SU-DHL-6 (cell line): ENCODE measurements around the gene GRID2.

Experiments used
- H2AFZ ChIP-seq: fragments of 200-600 bp; sonication (generic); 2 replicates; pipeline ENCODE4 v1.6.1; 2014; ENCODE audit warnings: low read depth, mild to moderate bottlenecking, moderate library complexity, mixed read lengths, antibody characterized with exemption, low read length; ENCODE audit not compliant: severe bottlenecking
- H3F3A ChIP-seq: fragments of 200-600 bp; shearing (Covaris generic); 2 replicates; pipeline ENCODE4 v1.6.0; 2016; ENCODE audit warnings: antibody characterized with exemption, mild to moderate bottlenecking; ENCODE audit not compliant: insufficient read depth
- H3K27ac ChIP-seq: fragments of 200-600 bp; sonication (generic); 2 replicates; pipeline ENCODE4 v1.5.1; 2016; ENCODE audit warnings: low read depth, mild to moderate bottlenecking, low read length, moderate library complexity, mixed read lengths
- H3K27me3 ChIP-seq: fragments of 200-600 bp; sonication (generic), shearing (Covaris generic); 2 replicates; pipeline ENCODE4 v1.6.0; 2014; ENCODE audit warnings: mild to moderate bottlenecking, low read length
- H3K36me3 ChIP-seq: fragments of 200-600 bp; sonication (generic); 2 replicates; pipeline ENCODE4 v1.6.1; 2014; ENCODE audit warnings: mild to moderate bottlenecking, low read length, mixed read lengths
- H3K4me2 ChIP-seq: fragments of 300-600, 200-600 bp; shearing (Covaris generic), sonication (generic); 2 replicates; pipeline ENCODE4 v1.6.0; 2014; ENCODE audit warnings: low read length, low read depth, mild to moderate bottlenecking; ENCODE audit not compliant: poor library complexity, severe bottlenecking
- H3K4me3 ChIP-seq: fragments of 200-600 bp; sonication (generic); 2 replicates; pipeline ENCODE4 v1.5.1; 2014; ENCODE audit warnings: antibody characterized with exemption, low read length, mild to moderate bottlenecking, mixed read lengths; ENCODE audit not compliant: insufficient read depth, poor library complexity, severe bottlenecking
- H3K79me2 ChIP-seq: fragments of 200-600 bp; sonication (generic); 2 replicates; pipeline ENCODE4 v1.6.1; 2014; ENCODE audit warnings: mild to moderate bottlenecking, low read length, moderate library complexity; ENCODE audit not compliant: insufficient read depth
- H3K9ac ChIP-seq: fragments of 200-600 bp; sonication (generic); 2 replicates; pipeline ENCODE4 v1.7.0; 2014; ENCODE audit warnings: mild to moderate bottlenecking, low read length
- H3K9me2 ChIP-seq: fragments of 200-600 bp; sonication (generic); replicated peaks from 2 replicates; pipeline ENCODE4 v1.6.1; 2014; ENCODE audit warnings: low read length; ENCODE audit not compliant: insufficient read depth
- H3K9me3 ChIP-seq: fragments of 200-600 bp; sonication (generic); 2 replicates; pipeline ENCODE4 v1.6.1; 2014; ENCODE audit warnings: low read length, mixed read lengths; ENCODE audit not compliant: insufficient read depth
- H4K20me1 ChIP-seq: fragments of 200-600 bp; sonication (generic); 2 replicates; pipeline ENCODE4 v1.6.1; 2014; ENCODE audit warnings: low read depth, mild to moderate bottlenecking, antibody characterized with exemption, low read length, moderate library complexity, mixed read lengths
- EZH2phosphoT487 ChIP-seq: fragments of 200-600 bp; sonication (generic), shearing (Covaris generic); conservative IDR thresholded peaks from 2 replicates; pipeline ENCODE4 v1.6.1; 2018; ENCODE audit warnings: mild to moderate bottlenecking, antibody characterized with exemption, low read length, moderate library complexity, mixed read lengths
- TF ChIP-seq, protein P1 (sequence below): fragments of 200-600 bp; sonication (generic); IDR thresholded peaks from one replicate; pipeline ENCODE4 v1.5.1; 2017; ENCODE audit warnings: antibody characterized with exemption, mild to moderate bottlenecking, low read length, moderate library complexity; ENCODE audit not compliant: insufficient read depth, poor library complexity, severe bottlenecking

GRID2 gene

DNA sequence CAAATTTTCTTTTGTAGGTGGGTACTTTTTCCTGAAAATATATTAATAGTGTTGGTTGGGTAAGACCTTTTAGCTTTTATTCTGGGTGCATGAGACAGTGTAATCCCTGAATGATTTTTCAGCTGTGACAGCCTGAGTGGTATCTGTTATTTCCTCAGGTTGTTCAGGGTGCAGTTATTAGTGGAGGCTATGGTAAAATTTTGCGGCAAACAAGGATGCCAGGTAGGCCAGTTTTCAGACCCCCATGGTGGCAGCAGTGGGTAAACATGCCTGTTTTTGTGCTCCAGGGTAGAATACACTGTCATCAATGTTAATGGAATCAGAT is 47.9 kb upstream of the GRID2 start:
- H3F3A ChIP-seq = no peaks in the 10 kb centered on the region
- no peaks in the 10 kb centered on the region for H4K20me1 ChIP-seq
- no peak overlapping the region for H3K4me2 ChIP-seq
- H3K4me3 ChIP-seq = no peak overlapping the region
- no peaks in the 10 kb centered on the region for H3K9me2 ChIP-seq
- H3K27ac ChIP-seq = no peak overlapping the region
- no peaks in the 10 kb centered on the region for H3K36me3 ChIP-seq
- no peaks in the 10 kb centered on the region for H3K9me3 ChIP-seq
- no peaks in the 10 kb centered on the region for H3K27me3 ChIP-seq
- H3K9ac ChIP-seq = no peak overlapping the region
- no peaks in the 10 kb centered on the region for H3K79me2 ChIP-seq
- no peak overlapping the region for H2AFZ ChIP-seq
- TF ChIP-seq, protein P1, sequence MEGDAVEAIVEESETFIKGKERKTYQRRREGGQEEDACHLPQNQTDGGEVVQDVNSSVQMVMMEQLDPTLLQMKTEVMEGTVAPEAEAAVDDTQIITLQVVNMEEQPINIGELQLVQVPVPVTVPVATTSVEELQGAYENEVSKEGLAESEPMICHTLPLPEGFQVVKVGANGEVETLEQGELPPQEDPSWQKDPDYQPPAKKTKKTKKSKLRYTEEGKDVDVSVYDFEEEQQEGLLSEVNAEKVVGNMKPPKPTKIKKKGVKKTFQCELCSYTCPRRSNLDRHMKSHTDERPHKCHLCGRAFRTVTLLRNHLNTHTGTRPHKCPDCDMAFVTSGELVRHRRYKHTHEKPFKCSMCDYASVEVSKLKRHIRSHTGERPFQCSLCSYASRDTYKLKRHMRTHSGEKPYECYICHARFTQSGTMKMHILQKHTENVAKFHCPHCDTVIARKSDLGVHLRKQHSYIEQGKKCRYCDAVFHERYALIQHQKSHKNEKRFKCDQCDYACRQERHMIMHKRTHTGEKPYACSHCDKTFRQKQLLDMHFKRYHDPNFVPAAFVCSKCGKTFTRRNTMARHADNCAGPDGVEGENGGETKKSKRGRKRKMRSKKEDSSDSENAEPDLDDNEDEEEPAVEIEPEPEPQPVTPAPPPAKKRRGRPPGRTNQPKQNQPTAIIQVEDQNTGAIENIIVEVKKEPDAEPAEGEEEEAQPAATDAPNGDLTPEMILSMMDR = no peak
- TF ChIP-seq EZH2phosphoT487 = no peak

DNA sequence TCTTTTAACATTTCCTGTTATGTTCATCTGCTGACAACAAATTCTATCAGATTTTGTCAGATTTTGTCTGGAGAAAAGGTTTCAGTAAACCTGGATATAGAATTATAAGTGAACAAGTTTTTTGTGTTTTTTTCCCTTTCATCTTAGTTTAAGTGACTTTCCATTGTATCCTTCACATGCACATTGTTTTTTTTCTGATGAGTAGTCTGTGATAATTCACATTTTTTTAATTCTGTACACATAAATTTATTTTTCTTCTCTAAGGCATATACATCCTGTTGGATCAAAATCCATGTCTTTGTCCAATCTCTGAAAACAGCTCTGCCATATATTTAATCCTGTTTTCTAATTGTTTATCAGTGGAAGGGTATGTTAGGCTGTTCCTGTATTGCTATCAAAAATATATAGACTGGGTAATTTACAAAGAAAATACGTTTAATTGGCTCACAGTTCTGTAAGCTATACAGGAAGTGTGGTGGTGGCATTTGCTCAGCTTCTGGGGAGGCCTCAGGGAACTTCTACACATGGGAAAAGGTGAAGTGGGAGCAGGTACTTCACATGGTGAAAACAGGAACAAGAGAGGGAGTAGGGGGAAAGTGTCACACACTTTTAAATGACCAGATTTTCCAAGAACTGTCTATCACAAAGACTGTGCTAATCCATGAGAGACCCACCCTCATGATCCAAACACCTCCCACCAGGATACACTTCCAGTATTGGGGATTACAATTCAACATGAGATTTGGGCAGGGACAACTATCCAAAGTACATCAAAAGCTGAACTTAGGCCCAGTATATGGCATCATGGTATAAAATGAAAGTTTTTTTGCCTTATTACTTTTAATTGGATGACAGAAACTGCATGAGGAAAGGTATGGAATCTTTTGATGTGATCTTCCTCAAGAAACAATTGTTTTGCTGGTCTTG is 45.6 kb upstream of the GRID2 start:
- H3K27me3 ChIP-seq = no peaks in the 10 kb centered on the region
- H3K36me3 ChIP-seq = no peaks in the 10 kb centered on the region
- no peak overlapping the region for H3K4me2 ChIP-seq
- H2AFZ ChIP-seq = no peak overlapping the region
- TF ChIP-seq, protein P1 = no peak
- no peak for TF ChIP-seq EZH2phosphoT487
- H3K9me2 ChIP-seq = no peaks in the 10 kb centered on the region
- no peak overlapping the region for H3K27ac ChIP-seq
- H3K9ac ChIP-seq = no peak overlapping the region
- H4K20me1 ChIP-seq = no peaks in the 10 kb centered on the region
- no peaks in the 10 kb centered on the region for H3F3A ChIP-seq
- H3K9me3 ChIP-seq = no peaks in the 10 kb centered on the region
- H3K79me2 ChIP-seq = no peaks in the 10 kb centered on the region
- no peak overlapping the region for H3K4me3 ChIP-seq

DNA sequence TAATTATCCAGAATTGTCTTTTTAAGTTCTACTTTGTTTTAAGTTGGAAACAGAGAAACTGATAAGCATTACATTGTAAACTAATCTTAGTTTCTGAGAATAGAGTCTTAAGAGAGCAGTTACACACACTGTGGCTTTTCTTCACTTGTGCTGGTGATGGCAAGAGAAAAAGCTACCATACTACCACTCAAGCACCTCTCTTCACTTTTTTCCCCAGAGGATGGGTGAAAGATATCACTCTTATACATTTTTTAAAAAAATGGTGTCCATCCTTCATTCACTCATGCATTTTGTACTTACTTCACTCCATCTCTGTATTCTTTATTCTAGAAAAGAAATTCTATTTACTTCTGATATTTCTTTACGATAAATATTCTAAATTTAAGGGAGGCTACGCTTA is 42.5 kb upstream of the GRID2 start:
- Histone ChIP-seq H2AFZ (no peak overlapping the region), H3K9ac (no peak overlapping the region), H3K79me2 (no peaks in the 10 kb centered on the region), H4K20me1 (no peaks in the 10 kb centered on the region), H3K27ac (no peak overlapping the region), H3K36me3 (no peaks in the 10 kb centered on the region), H3K4me2 (no peak overlapping the region), H3K27me3 (no peaks in the 10 kb centered on the region), H3K9me3 (no peaks in the 10 kb centered on the region), H3F3A (no peaks in the 10 kb centered on the region), H3K4me3 (no peak overlapping the region), H3K9me2 (no peaks in the 10 kb centered on the region)
- TF ChIP-seq EZH2phosphoT487 = no peak
- TF ChIP-seq, protein P1 = no peak
